NB4 (cell line): ENCODE results near the gene GKN2.

Experiments used
- CTCF ChIP-seq: IDR thresholded peaks from one replicate; pipeline ENCODE4 v1.5.1; 2012; ENCODE audit warnings: low read depth, low read length
- POLR2A ChIP-seq: IDR thresholded peaks from 2 replicates; pipeline ENCODE4 v1.6.1; 2011; ENCODE audit warnings: mild to moderate bottlenecking; ENCODE audit not compliant: insufficient read length; ENCODE audit errors: extremely low read depth

GRCh38 chr2:68977453-68977852 is 24.8 kb upstream of the GKN2 start:
- no peak for TF ChIP-seq POLR2A
- TF ChIP-seq CTCF = no peak
